GM23248 (cell line): ENCODE results near the gene OR52E1.

Experiments
- EZH2 ChIP-seq: fragments of 200-600 bp; sonication (generic); IDR thresholded peaks from 2 replicates; pipeline ENCODE4 v1.6.1; 2018; ENCODE audit warnings: antibody characterized with exemption, mild to moderate bottlenecking; ENCODE audit not compliant: insufficient read depth, poor library complexity, severe bottlenecking
- EZH2phosphoT487 ChIP-seq: fragments of 200-600 bp; sonication (generic); IDR thresholded peaks from 2 replicates; pipeline ENCODE4 v1.6.1; 2018; ENCODE audit warnings: antibody characterized with exemption, moderate library complexity, mild to moderate bottlenecking, low read depth; ENCODE audit not compliant: insufficient read depth

- TF ChIP-seq EZH2 (no peak), EZH2phosphoT487 (no peak)
These were observed 28.5 kb upstream of the OR52E1 start for GRCh38 chr11:5040876-5041275.
